GM18867 (cell line): Measurements from ENCODE around the gene CPLANE2.
"Not testable (repeated sequence)": the region's sequence is repeated elsewhere in the genome, so short reads cannot be mapped to it uniquely, and the experiment has no call there.

Experiments used
- ATAC-seq: cut with Tn5 transposase; IDR thresholded peaks from one replicate; pipeline ENCODE4 v1.9.1; 2021; ENCODE audit warnings: mild to moderate bottlenecking, moderate library complexity; ENCODE audit not compliant: unreplicated experiment

The CPLANE2 gene

DNA sequence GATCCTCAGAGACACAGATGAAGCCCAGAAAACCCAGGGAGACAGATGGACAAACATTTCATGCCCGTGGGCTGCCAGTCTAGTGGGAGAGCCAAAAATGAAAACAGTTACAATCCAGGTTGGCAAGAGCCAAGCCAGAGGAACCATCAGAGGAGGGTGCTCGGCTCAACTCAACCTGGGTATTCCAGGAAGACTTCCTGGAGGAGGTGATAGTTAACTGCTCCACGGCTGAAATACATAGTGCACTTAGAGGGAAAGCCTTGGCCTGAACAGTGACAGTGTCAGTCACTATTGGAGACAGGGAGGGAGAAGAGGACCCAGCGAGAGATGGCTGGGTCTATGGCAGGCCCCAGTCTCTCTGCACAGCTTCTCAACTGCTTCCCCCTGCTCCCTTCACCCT lies 26.4 kb downstream of the CPLANE2 start:
- ATAC-seq: no peak

DNA sequence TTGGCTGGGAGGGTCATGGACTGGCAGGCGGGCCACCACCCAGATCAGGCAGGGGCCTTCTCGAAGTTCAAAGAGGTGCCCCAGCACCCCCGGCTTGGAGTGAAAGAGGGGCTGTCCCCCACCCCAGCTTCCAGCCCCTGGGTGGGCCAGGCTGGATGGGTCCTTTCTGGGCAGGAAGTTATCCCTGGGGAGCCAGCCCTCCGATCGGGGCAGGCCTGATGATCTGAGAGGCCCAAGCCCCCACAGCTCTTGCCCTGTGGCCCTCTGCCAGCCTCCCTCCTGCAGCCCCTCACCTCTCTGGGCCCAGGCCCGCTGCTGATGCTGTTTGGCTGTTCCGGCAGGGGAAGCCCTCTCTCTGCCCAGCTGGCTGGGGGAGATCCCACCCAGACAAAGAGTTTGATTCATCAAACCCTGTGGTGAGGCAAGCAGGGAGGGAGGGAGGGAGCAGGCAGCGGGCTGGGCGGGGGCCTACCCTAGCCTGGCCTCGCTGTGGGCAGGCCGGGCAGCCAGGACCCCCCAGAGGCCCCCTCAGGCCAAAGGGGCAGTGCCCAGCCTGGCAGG lies 27.1 kb downstream of the CPLANE2 start:
- ATAC-seq: no peak

DNA sequence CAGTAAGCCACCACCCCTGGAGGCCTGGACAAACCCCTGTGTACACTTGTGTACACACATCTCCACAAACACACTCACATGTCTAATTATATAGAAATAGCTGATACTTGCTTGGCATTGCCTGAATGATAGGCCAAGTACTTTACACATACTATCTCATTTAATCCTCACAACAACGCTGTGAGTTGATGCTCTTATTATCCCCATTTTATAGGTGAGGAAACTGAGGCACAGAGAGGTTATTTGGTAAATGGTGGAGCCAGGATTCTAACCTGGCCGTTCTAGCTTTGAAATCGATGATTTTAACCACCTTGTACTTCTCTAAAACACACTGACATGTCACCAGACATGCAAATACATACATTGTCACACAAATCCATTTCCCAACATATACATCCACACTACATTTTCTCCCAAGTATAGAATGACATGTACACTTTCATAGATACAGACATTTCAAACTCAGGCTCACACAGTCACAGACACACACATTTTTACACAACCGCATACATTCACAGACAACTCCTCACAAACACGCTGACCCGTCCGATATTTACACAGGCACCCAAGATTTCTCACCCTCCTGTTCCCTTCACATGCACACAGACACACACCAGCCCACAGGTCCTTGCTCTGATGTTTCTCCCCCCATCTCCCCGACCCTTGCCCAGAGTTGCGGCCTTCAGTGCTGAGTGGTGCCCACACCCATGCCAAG lies 27.7 kb downstream of the CPLANE2 start:
- ATAC-seq: no peak

DNA sequence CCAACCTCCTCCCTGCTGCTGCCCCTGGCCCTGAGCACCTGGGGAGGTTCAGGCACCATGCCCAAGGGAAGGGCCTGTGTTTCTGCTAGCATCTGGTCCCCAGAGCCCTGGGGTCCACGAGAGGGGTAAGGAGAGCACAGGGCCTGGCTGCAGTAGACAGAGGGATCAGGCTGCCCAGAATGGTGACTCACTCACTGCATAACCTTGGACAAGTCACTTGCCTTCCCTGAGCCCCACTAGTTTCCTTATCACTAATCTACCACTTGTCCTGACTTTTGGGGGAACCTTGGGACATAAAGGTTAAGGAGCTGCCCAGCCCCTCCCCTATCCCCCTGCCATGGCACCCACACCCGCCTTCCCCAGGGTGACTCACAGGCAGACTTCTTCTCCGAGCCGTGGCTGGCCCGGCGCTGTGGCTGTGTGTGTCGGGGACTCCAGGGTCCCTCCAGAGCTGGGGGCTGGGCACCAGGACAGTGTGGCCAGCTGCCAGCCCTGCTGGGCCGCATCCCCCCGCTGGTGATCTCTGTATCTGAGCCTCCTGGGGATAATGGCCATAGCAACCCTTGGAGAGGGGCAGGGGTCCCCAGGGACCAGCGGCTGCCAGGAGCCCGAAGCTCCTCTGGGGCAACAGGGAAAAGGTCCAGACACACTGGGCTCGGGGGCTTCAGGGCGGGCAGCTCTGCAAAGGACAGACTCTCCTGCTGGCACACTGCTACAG lies 28.6 kb downstream of the CPLANE2 start:
- ATAC-seq: no peak

DNA sequence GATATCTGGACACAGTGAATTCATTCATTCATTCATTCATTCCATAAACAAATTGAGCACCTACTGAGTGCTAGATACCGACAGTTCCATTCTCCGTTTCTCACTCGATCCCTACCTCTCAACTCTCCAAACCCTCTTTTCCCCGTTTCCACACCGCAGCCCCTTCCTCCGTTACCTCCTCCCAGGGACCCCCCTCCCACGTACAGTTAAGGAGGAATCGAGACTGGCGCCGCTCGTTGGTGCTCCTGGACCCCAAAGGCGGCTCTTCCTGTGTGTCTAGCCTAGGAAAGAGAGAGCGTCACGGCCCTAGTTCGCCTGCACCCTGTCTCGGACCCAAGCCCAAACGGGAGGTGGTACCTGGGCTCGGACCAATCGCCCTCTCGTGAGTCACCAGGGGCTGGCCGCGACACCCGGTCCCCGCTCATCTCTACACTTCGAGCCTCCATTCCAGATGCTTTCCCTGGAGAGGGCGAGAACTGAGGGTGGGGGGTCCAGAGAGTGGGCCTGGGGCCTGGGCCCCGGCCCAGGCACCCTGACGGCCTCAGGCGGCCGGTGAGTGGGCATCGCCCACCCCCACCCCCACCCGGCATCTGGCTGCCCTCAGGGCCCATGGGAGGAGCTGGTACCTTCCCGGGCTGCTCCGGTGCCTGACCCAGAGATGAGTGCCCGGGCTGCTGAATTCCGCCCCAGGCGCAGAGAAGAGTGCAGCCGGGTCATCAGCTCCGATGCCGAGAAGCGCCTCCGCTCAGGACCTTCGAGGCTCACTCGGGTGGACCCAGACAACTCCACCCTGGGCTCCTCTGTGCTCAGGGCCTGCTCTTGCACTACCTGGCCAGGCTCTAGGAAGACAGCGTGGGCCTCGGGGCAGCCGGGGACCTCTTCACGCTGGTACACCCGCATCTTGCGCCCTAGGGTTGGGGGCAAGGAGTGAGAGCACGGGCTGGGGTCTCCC lies 29.4 kb downstream of the CPLANE2 start:
- ATAC-seq: no peak

DNA sequence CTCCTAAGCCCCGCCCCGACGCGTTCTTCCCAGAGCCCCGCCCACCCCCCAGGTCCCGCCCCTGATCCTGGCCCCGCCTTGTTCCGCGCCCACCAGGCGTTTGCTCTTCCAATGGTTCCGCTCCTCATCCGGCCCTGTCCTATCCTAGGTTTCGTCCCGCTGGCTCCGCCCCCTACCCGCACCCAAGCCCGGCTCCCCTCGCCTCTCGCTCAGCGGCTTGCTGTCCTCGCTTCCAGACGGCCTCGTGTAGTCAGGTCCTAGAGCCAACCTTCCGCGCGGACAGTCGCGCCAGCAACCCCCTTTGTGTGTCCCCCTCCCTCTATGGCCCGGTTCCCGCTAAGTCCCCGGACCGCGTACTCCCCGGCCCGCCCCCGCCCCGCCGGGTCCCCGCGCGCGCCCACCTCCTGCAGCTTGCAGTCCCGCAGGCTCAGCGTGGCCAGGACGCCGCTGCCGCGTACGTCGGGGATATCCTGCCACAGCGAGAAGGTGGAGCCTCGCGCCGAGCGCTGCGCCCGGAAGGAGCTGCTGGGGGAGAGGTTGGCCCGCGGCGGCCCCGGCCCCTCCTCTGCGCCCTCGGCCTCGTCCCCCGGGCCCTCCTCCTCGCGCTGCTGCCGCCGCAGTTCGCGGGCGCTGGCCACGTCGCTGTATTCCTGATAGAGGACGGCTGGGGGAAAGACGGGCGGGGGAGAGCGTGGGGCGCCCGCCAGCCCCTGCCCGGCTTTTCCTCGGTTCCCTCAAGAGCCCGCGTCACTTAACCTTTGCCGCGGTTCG lies 30.3 kb downstream of the CPLANE2 start:
- peak; percentile 71 for ATAC-seq

DNA sequence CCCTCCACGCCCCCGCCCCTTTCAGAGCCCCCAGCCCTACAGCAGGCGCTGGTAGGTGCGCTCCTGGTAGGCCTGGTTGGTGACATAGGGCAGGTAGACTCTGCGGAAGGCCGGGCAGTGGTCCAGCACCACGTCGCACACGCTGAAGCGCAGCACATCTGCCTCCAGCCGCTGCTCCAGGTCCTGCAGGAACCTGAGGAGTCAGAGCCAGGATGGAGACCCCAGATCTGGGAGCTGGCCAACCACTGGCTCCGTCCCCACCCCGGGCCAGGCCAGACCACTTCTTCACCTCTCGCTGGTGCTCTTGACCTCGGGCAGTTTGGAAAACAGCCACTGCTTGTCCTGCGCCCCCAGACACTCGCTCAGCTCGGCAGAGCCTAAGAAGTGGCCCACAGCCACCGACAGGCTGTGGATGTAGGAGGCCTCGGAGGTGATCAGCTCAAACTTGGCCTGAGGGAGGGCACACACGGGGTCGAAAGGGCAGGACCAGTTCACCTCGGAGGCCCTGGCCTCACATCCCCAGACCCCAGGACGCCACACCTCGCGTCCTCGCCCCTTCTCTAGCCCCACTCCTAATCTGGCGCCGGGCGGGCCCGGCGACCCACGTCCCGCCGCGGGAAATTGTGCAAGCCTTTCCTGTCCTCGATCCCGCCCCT lies 31.0 kb downstream of the CPLANE2 start:
- ATAC-seq: no peak

DNA sequence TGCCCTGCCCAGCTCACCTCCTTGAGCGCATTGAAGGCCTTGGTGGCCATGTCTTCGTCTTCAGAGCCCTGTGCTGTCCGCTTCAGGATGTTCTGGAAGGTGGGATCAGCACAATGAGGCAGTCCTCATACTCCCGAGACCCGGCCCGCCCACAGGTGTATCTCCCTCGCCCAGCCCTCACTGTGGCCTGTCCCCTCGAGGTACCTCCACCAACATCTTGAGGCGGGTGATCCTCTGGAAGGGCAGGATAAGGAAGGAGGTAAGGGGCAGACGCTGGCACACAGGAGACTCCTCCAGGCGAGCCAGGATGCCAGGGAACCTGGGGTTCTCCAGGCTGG lies 31.7 kb downstream of the CPLANE2 start:
- ATAC-seq: no peak

DNA sequence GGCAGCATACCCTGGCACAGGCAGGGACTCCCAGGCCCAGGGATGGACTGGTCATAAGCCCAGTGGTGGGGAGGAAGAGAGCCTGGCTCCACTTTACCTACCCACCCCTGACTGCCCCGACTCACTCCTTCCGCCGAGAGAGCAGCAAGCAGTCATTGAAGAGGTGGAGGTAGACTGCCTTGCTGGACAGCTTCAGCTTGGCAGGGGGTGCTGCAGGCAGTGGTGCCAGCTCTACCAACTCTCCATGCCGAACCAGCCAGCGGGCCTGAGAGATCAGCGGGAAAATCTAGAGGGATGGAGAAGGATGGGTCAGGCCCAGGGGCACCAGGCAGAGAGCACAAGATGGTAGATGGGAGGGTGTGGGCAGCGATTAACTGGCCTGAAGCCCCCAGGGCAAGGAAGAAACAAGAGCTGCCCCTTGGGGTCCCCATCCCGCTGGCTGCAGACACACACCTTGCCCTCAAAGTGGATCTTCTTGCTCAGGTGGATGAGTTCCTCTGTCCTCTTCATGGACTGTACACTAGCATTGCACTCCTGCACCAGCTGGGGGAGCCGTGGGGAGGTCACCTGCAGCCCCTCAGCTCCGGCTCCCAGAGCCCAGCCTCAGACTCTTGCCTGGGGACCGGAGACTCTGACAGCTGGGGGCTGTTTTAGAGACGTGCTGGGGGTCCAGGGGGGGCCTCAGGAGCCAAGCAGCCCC lies 32.2 kb downstream of the CPLANE2 start:
- no peak for ATAC-seq

DNA sequence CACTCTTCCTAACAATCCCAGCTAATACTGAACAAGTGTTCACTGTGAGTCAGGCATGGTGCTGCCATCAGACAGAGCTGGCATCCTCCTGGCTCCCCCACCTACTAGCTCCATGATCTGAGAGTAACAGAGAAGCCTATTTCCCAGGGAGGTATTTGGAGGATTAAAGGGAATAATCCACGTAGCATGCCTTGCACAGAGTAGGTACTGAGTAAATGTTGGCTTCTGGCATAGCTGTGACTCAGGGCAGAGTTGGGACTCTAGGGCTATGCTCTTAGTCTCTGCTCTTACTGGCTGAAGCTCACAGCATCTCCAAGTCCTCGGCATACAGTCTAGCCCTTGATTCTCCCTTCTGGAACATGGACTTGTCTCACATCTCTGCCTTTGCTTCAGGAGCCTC lies 32.8 kb downstream of the CPLANE2 start:
- no peak for ATAC-seq

DNA sequence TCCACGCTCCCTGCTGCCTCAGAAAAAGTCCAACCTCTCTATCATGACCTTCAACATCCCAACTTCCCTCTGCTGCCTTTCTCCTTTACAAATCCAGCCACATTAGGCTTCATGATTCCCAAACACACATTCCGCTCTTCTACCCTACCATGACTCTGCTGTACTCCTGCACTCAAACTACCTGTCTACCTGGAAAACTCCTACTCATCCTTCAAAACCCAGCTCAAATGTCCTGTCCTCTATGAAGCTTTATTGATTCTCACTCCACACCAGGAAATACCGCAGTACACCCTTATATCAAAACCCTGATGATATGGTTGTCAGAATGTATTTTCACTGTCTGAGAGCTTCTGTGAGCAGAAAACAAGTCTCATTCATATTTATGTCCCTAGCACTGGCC lies 33.4 kb downstream of the CPLANE2 start:
- ATAC-seq: no peak

DNA sequence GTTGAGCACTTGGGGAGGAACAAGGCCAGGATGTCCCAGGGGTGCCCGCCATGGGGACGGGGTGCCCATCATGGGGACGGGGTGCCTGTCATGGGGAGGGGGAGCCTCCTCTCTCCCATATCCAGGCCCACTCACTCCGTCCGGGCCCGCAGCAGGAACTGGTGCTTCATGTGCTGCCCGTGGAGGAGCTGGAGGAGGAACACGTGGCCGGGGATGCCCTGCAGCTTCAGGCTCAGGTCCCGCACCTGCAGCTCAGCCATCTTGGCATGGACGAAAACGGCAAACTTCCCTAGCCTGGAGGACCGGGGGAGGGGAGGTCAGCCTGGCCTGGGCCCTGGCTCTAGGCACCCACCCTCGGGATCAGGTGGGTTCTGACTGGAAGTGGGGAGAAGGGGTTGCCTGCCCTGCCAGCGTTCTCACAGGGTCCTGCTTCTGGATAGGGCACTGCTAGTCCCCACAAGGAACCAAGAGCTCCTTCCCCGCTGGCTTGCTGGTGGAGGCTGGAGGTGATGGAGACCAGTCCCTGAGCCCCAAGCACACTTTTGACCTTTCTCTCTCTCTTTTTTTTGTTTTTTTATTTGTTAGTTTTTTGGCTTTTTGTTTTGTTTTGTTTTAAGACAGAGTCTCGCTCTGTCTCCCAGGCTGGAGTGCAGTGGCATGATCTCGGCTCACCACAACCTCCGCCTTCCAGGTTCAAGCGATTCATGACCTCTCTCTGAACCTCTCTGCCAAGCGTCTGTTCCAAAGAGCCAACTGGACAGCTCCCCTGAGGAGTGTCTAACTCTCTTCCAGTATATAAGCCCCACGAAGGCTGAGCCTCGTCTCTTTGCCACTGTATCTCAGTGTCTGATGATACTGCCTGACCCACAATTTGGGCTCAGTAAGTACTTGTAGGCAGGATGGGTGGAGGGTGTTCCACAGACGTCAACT lies 34.4 kb downstream of the CPLANE2 start:
- no peak for ATAC-seq

DNA sequence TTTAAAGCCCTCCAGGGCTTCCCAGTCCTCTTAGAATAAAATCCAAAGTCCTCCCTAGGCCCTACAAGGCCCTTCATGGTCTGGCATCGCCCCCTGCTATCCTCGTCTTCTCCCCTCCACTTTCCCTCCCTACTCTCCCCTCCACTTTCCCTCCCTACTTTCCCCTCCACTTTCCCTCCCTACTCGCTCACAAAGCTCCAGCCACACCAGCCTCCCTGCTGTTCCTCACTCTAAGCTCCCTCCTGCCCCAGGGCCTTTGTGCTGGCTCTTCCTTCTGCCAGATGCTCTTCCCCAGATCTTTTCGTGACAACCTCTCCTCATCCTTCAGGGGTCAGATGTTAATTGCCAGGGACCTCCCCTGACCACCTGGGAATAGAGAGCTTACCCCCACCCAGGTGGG lies 37.3 kb downstream of the CPLANE2 start:
- no peak for ATAC-seq

DNA sequence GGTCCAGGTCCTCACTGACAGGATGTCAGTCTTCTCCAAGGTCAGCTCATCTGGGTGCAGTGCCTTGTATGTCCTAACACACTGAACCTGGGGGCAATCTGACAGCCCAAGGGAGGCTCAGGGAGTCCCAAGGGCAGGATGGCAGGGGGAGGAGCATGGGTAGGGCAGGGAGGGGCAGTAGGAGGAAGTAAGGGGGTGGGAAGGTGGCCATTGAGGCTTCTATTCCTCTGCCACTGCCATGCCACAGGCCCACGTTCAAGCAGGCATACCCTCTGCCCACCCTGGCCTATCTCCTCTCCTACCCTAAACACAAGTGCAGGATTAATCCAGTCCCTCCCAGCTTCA lies 37.9 kb downstream of the CPLANE2 start:
- ATAC-seq: no peak

DNA sequence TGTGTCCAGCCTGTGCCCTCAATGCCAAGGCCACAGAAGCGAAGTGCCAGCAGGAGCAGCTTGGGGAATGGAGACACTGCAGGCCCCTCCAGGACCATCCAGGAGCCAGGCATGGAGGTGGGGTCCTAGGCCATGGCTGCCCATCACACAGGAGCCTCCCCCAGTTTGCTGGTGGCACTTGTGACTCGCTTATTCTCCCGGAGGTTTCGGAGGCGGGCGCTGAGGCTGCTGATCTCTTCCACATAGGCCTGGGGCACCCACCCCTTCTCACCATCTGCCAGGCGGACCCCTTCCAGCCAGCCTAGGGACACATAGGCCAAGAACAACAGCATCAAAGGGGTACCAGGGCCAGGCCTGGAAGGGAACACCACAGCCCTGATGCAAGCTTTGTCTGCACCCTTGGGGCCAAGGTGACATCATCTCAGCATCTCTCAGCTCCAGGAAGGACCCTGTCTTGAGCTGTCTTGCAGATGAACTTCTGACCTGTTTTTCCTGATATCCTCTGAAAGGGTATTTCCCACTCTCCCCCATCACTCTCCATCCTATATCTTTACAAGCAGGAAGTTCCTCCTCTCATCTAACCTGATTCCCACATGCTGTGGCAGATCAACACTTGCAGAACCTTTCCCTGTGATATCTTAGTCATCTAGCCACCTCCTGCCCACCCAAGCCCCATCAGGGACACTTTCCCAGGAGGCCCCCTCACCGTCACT lies 38.4 kb downstream of the CPLANE2 start:
- ATAC-seq: no peak

DNA sequence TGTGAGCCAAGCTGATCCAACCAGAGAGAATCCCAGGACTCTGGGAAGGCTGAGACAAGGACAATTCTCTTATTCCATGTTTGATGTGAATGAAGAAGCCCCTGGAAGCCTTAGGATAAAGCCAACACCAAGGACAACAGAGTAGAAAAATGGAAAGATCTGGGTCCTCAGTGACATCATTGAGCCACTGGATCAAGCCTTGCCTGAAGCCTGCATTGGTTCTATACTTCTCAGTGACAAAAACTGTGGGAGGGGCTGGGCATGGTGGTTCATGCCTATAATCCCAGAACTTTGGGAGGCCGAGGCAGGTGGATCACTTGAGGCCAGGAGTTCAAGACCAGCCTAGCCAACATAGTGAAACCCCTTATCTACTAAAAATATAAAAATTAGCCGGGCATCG lies 40.1 kb downstream of the CPLANE2 start:
- no peak for ATAC-seq

DNA sequence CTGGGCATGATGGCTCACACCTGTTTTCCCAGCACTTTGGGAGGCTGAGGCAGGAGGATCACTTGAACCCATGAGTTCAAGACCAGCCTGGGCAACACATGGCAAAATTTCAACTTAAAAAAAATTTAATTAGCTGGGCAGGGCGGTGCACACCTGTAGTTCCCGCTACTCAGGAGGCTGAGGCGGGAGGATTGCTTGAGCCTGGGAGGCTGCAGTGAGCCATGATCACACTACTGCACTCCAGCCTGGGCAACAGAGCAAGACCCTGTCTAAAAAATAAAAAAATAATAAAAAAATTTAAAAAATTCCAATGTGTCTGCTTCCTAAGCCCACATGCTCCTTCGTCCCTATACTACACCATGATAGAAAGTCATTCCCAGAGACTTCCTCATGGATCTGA lies 40.8 kb downstream of the CPLANE2 start:
- ATAC-seq: not testable (repeated sequence)

DNA sequence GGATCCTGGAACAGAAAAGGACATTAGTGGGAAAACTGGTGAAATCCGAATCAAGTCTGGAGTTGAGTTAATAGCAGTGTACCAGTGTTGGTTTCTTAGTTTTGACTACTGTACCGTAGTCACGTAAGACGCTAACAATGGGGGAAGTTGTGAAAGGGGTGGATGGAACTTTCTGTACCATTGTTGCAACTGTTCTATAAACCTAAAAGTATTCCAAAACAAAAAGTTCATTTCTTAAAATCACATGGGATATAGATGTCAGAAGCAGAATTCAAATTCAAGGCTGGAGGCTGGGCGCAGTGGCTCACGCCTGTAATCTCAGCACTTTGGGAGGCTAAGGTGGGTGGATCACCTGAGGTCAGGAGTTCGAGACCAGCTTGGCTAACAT lies 41.5 kb downstream of the CPLANE2 start:
- ATAC-seq: no peak
